Measurements from ENCODE around the gene INTS1.

DNA sequence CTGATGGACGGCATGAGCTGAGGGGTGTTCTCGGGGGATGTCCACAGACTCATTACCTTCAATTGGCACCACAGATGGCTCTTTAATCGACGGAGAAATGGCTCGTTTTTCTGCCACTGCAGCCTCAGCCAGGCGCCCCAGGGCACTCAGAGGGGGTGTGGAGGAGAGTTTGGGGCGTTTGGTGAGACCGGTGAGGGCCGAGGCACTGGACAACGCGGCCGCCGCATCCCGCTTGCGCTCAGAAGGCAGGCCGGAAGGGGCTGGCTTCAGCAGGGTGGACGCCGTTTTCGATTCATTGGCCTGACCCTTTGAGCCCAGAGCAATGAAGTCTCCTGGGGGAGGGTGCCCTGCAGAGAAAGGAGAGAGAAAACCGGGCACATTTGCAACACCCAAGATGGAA, 1.3 kb downstream of the INTS1 start:
- TF ChIP-seq, protein P1, sequence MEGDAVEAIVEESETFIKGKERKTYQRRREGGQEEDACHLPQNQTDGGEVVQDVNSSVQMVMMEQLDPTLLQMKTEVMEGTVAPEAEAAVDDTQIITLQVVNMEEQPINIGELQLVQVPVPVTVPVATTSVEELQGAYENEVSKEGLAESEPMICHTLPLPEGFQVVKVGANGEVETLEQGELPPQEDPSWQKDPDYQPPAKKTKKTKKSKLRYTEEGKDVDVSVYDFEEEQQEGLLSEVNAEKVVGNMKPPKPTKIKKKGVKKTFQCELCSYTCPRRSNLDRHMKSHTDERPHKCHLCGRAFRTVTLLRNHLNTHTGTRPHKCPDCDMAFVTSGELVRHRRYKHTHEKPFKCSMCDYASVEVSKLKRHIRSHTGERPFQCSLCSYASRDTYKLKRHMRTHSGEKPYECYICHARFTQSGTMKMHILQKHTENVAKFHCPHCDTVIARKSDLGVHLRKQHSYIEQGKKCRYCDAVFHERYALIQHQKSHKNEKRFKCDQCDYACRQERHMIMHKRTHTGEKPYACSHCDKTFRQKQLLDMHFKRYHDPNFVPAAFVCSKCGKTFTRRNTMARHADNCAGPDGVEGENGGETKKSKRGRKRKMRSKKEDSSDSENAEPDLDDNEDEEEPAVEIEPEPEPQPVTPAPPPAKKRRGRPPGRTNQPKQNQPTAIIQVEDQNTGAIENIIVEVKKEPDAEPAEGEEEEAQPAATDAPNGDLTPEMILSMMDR (IDR thresholded peaks at IDR 0.05): no peak
- TF ChIP-seq POLR2A (IDR thresholded peaks at IDR 0.05) (no peak), POLR2AphosphoS5 (IDR thresholded peaks at IDR 0.05) (no peak), EP300 (IDR thresholded peaks at IDR 0.05) (no peak)

All from sigmoid colon (tissue), 4 donors.